IMR-90 (cell line): Measurements from ENCODE around the gene CPAMD8. TPM values are rescaled to one million over a fixed set of nuclear protein-coding genes. Genes with fewer than 3 reads are reported as not detected.

ENCODE experiments used
- ATAC-seq: fragments of 200-7000 bp; cut with Tn5 transposase; 2 replicates; pipeline ENCODE4 v1.9.1; 2020; ENCODE audit warnings: low read depth, mild to moderate bottlenecking, moderate library complexity
- BruUV-seq: library from RNA; stranded (reverse); fragments of 400-500 nt; replicated peaks from 2 replicates; lab custom pipeline; 2021; lab: Mats Ljungman, UMichigan
- CTCF ChIA-PET: fragments of 300-600 bp; formaldehyde crosslinking; extraction: SDS; loops from one replicate; lab custom pipeline; 2021; ENCODE audit warnings: antibody characterized with exemption; lab: Yijun Ruan, JAX
- POLR2A ChIA-PET: fragments of 300-600 bp; sonication (Branson Sonifier 250); formaldehyde crosslinking; loops from one replicate; lab custom pipeline; 2022; ENCODE audit warnings: antibody characterized with exemption; ENCODE audit not compliant: unreplicated experiment; lab: Charles Lee
- DNase-seq: peaks from one replicate; pipeline ENCODE4 v3.0.0; 2013
- H2AFZ ChIP-seq: replicated peaks from 2 replicates; pipeline ENCODE3; 2013; ENCODE audit warnings: low read length, mild to moderate bottlenecking; ENCODE audit not compliant: poor library complexity
- H2AK5ac ChIP-seq: 2 replicates; pipeline ENCODE4 v1.6.1; 2013; ENCODE audit warnings: low read depth, low read length, inconsistent platforms
- H2AK9ac ChIP-seq: replicated peaks from 2 replicates; pipeline ENCODE3; 2013; ENCODE audit warnings: mild to moderate bottlenecking, low read depth, low read length, moderate library complexity; ENCODE audit not compliant: poor library complexity
- H2BK120ac ChIP-seq: 2 replicates; pipeline ENCODE4 v1.6.1; 2013; ENCODE audit warnings: low read depth, low read length, inconsistent platforms
- H2BK15ac ChIP-seq: 3 replicates; pipeline ENCODE4 v1.6.1; 2013; ENCODE audit warnings: low read depth, low read length, inconsistent platforms
- H2BK20ac ChIP-seq: 2 replicates; pipeline ENCODE4 v1.6.1; 2013; ENCODE audit warnings: low read depth, mild to moderate bottlenecking, inconsistent platforms, low read length, moderate library complexity
- H2BK5ac ChIP-seq: 2 replicates; pipeline ENCODE4 v1.6.1; 2013; ENCODE audit warnings: mild to moderate bottlenecking, low read depth, low read length, inconsistent platforms; ENCODE audit not compliant: poor library complexity, severe bottlenecking
- H3K14ac ChIP-seq: replicated peaks from 2 replicates; pipeline ENCODE4 v1.6.1; 2013; ENCODE audit warnings: low read depth, low read length, inconsistent platforms
- H3K18ac ChIP-seq: 2 replicates; pipeline ENCODE4 v1.6.1; 2013; ENCODE audit warnings: low read depth, low read length, control low read depth
- H3K23ac ChIP-seq: 2 replicates; pipeline ENCODE4 v1.6.1; 2013; ENCODE audit warnings: low read depth, low read length, inconsistent platforms
- H3K27ac ChIP-seq: 2 replicates; pipeline ENCODE4 v1.5.1; 2013; ENCODE audit warnings: mild to moderate bottlenecking, control low read depth, low read length; ENCODE audit not compliant: insufficient read depth
- H3K27me3 ChIP-seq: 2 replicates; pipeline ENCODE4 v1.6.1; 2013; ENCODE audit warnings: low read length; ENCODE audit not compliant: control insufficient read depth, insufficient read depth
- H3K36me3 ChIP-seq: 2 replicates; pipeline ENCODE4 v1.6.1; 2013; ENCODE audit warnings: low read length, mixed read lengths; ENCODE audit not compliant: control insufficient read depth, insufficient read depth
- H3K4ac ChIP-seq: 2 replicates; pipeline ENCODE4 v1.6.1; 2013; ENCODE audit warnings: low read depth, low read length, inconsistent platforms
- H3K4me1 ChIP-seq: 2 replicates; pipeline ENCODE4 v1.6.1; 2013; ENCODE audit warnings: low read length, mixed read lengths; ENCODE audit not compliant: control insufficient read depth, insufficient read depth
- H3K4me2 ChIP-seq: 2 replicates; pipeline ENCODE4 v1.6.1; 2013; ENCODE audit warnings: low read depth, mild to moderate bottlenecking, control low read depth, low read length, moderate library complexity
- H3K4me3 ChIP-seq: 2 replicates; pipeline ENCODE4 v1.5.1; 2013; ENCODE audit warnings: low read depth, mild to moderate bottlenecking, control low read depth, low read length, moderate library complexity; ENCODE audit not compliant: insufficient read depth
- H3K56ac ChIP-seq: 2 replicates; pipeline ENCODE4 v1.6.1; 2013; ENCODE audit warnings: low read length, inconsistent platforms; ENCODE audit not compliant: insufficient read depth; ENCODE audit errors: extremely low read depth
- H3K79me1 ChIP-seq, 2 experiments: 2 replicates each; pipeline ENCODE4 v1.6.1; 2013; ENCODE audit warnings: low read length in 2 of 2, inconsistent platforms in 1 of 2, low read depth in 1 of 2
- H3K9ac ChIP-seq: 2 replicates; pipeline ENCODE4 v1.6.1; 2013; ENCODE audit warnings: low read depth, low read length, control low read depth
- H3K9me1 ChIP-seq: 2 replicates; pipeline ENCODE4 v1.6.1; 2013; ENCODE audit warnings: low read length, inconsistent platforms; ENCODE audit not compliant: insufficient read depth
- H3K9me3 ChIP-seq: 2 replicates; pipeline ENCODE4 v1.6.1; 2013; ENCODE audit warnings: low read length; ENCODE audit not compliant: control insufficient read depth, insufficient read depth
- H4K20me1 ChIP-seq: 2 replicates; pipeline ENCODE4 v1.6.1; 2013; ENCODE audit warnings: low read length, inconsistent platforms; ENCODE audit not compliant: insufficient read depth
- H4K5ac ChIP-seq: 2 replicates; pipeline ENCODE4 v1.6.1; 2013; ENCODE audit warnings: mild to moderate bottlenecking, low read depth, low read length, control low read depth
- H4K8ac ChIP-seq, 2 experiments: 2 replicates each; pipeline ENCODE4 v1.6.1; 2013; ENCODE audit warnings: low read depth in 2 of 2, low read length in 2 of 2, control low read depth in 1 of 2, inconsistent platforms in 1 of 2
- H4K91ac ChIP-seq: 2 replicates; pipeline ENCODE4 v1.6.1; 2013; ENCODE audit warnings: low read depth, low read length, inconsistent platforms; ENCODE audit not compliant: insufficient read depth
- CHD1 ChIP-seq: IDR thresholded peaks from 2 replicates; pipeline ENCODE4 v1.6.1; 2012; ENCODE audit warnings: low read depth, low read length, improper control_type of control experiment
- CTCF ChIP-seq: conservative IDR thresholded peaks from 2 replicates; pipeline ENCODE4 v1.5.1; 2012; ENCODE audit warnings: mild to moderate bottlenecking, low read depth, low read length, improper control_type of control experiment
- ELK1 ChIP-seq: fragments of 150-350 bp; IDR thresholded peaks from 2 replicates; pipeline ENCODE4 v1.6.1; 2016; ENCODE audit warnings: low read depth, mild to moderate bottlenecking, low read length, moderate library complexity, borderline replicate concordance
- FOS ChIP-seq: fragments of 150-350 bp; IDR thresholded peaks from 2 replicates; pipeline ENCODE4 v1.6.1; 2016; ENCODE audit warnings: low read depth, low read length
- MAZ ChIP-seq: IDR thresholded peaks from 2 replicates; pipeline ENCODE4 v1.6.1; 2012; ENCODE audit warnings: low read depth, mild to moderate bottlenecking, low read length, improper control_type of control experiment, moderate library complexity, borderline replicate concordance
- RAD21 ChIP-seq: IDR thresholded peaks from 2 replicates; pipeline ENCODE4 v1.6.1; 2012; ENCODE audit warnings: low read length, improper control_type of control experiment
- RFX5 ChIP-seq: IDR thresholded peaks from 2 replicates; pipeline ENCODE4 v1.8.0; 2012; ENCODE audit warnings: low read depth, mild to moderate bottlenecking, low read length, moderate library complexity
- SMC3 ChIP-seq: fragments of 150-350 bp; IDR thresholded peaks from 2 replicates; pipeline ENCODE4 v1.6.1; 2016; ENCODE audit warnings: low read depth, mild to moderate bottlenecking, antibody characterized with exemption, low read length, moderate library complexity
- USF2 ChIP-seq: fragments of 150-350 bp; IDR thresholded peaks from 2 replicates; pipeline ENCODE4 v1.6.1; 2017; ENCODE audit warnings: mild to moderate bottlenecking, antibody characterized with exemption, low read length, low read depth
- whole genome bisulfite sequencing, 2 experiments: methylation state at CpG; one replicate each; pipeline versions ENCODE4 v1.1.5 to v1.1.7; 2013; ENCODE audit warnings: missing lambda C conversion rate in 2 of 2; ENCODE audit not compliant: insufficient read length in 1 of 2; ENCODE audit errors: extremely low coverage in 2 of 2; 5-methylcytosine and 5-hydroxymethylcytosine counted together
- dilution Hi-C: fragments of 300-500 bp; cut with HindIII; formaldehyde crosslinking; loops from one replicate; pipeline ENCODE4 v1.14.3; 2018; ENCODE audit warnings: low sequenced_read_pairs; ENCODE audit not compliant: unreplicated experiment
- in situ Hi-C: fragments of 300-500 bp; cut with MboI; formaldehyde crosslinking; loops from 3 replicates; pipeline ENCODE4 v1.14.3; 2019; ENCODE audit warnings: low sequenced_read_pairs, inconsistent platforms, mixed read lengths
- intact Hi-C: fragments of 100-400 bp; cut with micrococcal nuclease; formaldehyde crosslinking; loops from 2 replicates; pipeline ENCODE4 v1.10.0; 2022
- polyA plus RNA-seq, 3 experiments: library from polyadenylated mRNA; depleted of rRNA; stranded (reverse); fragments of >200 nt; gene quantifications; 2 replicates each; pipeline ENCODE4 v1.2.3, GENCODE V29; 2012; ENCODE audit warnings: low replicate concordance in 1 of 3
- total RNA-seq: library from RNA; depleted of rRNA; stranded (reverse); fragments of >200 nt; gene quantifications from 2 replicates; pipeline ENCODE4 v1.2.3, GENCODE V29; 2012

CPAMD8 gene
- total and polyA plus RNA-seq, 2 of the 4 experiments (the other 2 are of a cell fraction) = 0.36 to 0.79 TPM

GRCh38 chr19:16943942-16944625, 82.5 kb downstream of the CPAMD8 start:
- in situ Hi-C loops = no loop called here
- CTCF ChIA-PET = interaction anchor here (1.2 kb wide), 1 partner anchor 11 kb away, joined by 3 read pairs; no protein-coding TSS in a partner anchor
- H4K20me1 ChIP-seq = no peaks in the 10 kb centered on the region

More at GRCh38 chr19:16943942-16944625, 82.5 kb downstream of the CPAMD8 start:
- no peak overlapping the region for H3K18ac ChIP-seq
- no peak overlapping the region for H4K91ac ChIP-seq
- peaks cover 1% of the 10 kb centered on the region; the same call in 1 of the 2 replicates for H3K27me3 ChIP-seq
- WGBS, 2 experiments = 75% methylated on average over 2 of the region's 13 CpGs; no CpG with 5 or more reads in 1 of the 2 experiments
- dilution Hi-C loops (no loop called here), intact Hi-C loops (no loop called here)
- H3K79me1 ChIP-seq = no peaks in the 10 kb centered on the region
- BruUV-seq = no TSS peak
- no peak for TF ChIP-seq FOS
- TF ChIP-seq RAD21 = no peak
- no peak for TF ChIP-seq CHD1
- no peak for TF ChIP-seq CTCF
- TF ChIP-seq MAZ = no peak
- TF ChIP-seq SMC3 = no peak
- TF ChIP-seq USF2 = no peak
- TF ChIP-seq ELK1 = no peak
- TF ChIP-seq RFX5 = no peak
- H3K56ac ChIP-seq = no peak overlapping the region
- no peak overlapping the region for H3K14ac ChIP-seq
- no peaks in the 10 kb centered on the region for H3K9me1 ChIP-seq
- no peak overlapping the region for H2AK9ac ChIP-seq
- H2BK120ac ChIP-seq = no peak overlapping the region
- H3K23ac ChIP-seq = no peak overlapping the region
- ATAC-seq = no peak
- H3K4me3 ChIP-seq = no peak overlapping the region
- no peak overlapping the region for H2BK15ac ChIP-seq
- H2AK5ac ChIP-seq = no peak overlapping the region
- H3K4me2 ChIP-seq = no peak overlapping the region
- POLR2A ChIA-PET = no interaction called here
- H2BK5ac ChIP-seq = no peak overlapping the region
- no peak overlapping the region for H3K27ac ChIP-seq
- no peak overlapping the region for H3K4ac ChIP-seq
- no peak overlapping the region for H2BK20ac ChIP-seq
- H4K8ac ChIP-seq = no peak overlapping the region
- no peak for DNase-seq
- H2AFZ ChIP-seq = no peak overlapping the region
- no peak overlapping the region for H4K5ac ChIP-seq
- H3K36me3 ChIP-seq = no peaks in the 10 kb centered on the region
- no peaks in the 10 kb centered on the region for H3K9me3 ChIP-seq
- H3K4me1 ChIP-seq = no peaks in the 10 kb centered on the region
- H3K9ac ChIP-seq = no peak overlapping the region
